NCI-H2171 (cell line): ENCODE data around the gene RPL37A.

Experiments used
- DNase-seq: peaks from one replicate; lab custom pipeline; 2025; lab: John Stamatoyannopoulos, UW

RPL37A gene

GRCh38 chr2:216498379-216499352 is at the start of gene RPL37A:
TSS of gene RPL37A (plus strand) at chr2:216498844. CDS start at chr2:216498875, 31 bp downstream.
- DNase-seq: peak; percentile 91

DNA sequence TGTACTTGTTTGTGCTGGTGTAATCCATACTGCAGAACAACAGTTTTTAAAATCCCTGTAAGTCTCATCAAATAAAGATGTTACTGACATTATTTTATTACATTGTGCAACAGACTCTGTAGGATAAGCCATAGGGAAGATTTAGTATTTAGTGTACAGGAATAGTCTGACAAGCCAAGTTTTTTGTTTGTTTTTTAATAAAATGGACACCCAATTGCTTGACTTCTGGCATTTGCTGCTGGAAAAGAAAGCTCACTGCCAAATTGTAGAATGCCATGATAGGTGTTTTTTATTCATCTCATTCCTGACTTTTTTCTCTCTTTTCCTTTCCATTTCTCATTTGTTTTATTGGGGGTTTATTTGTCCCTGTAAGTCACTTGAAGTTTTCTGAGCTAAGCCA is 48.3 kb upstream of the RPL37A start:
- DNase-seq: no peak

DNA sequence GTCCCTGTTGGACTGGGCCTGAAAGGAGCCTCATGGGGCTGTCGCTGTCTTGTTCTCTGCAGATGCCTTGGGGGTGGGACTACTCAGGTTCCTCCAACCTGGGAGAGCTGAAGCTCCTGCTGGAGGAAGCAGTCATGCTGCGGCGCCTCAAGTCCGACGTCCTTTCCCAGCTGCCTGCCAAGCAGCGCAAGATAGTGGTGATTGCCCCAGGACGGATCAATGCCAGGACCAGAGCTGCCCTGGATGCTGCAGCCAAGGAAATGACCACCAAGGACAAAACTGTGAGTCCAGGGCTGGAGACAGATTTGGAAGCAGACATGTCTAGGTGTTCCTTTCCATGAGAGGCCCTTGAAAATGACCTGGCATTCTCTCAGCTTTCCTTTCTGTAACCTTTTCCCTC is 47.9 kb upstream of the RPL37A start:
- DNase-seq: no peak

- no peak for DNase-seq
These were observed 44.6 kb upstream of the RPL37A start for GRCh38 chr2:216453955-216454614.

GRCh38 chr2:216463148-216463547 is 35.5 kb upstream of the RPL37A start:
- DNase-seq: no peak

DNA sequence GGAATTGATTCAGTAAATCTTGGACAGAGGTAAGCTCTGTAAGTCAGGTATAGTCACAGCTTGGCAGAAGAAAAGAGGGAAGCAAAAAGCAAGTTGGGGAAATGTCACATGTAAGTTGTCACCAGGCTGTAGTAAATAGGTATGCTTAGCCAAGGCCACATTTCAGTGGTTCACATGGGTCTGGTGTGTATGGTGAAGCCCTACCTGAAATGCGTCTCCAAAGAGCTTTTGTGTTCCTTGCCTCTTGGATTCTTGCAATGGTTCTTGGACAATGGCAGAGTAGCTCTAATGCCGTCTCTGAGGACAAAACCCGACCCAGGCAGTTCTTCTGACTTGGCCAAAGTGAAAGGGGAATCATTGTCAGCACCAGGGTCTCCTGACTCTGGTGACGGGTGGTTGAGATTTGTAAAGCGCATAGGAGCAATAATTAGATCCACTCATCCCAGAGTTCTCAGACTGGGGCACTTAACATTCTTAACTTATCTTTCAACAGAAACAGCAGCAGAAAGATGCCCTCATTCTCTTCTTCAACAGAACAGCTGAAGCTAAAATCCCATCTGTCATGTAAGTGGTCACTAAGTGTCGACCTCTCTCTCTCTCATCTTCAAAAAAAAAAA is 34.4 kb upstream of the RPL37A start:
- no peak for DNase-seq

DNA sequence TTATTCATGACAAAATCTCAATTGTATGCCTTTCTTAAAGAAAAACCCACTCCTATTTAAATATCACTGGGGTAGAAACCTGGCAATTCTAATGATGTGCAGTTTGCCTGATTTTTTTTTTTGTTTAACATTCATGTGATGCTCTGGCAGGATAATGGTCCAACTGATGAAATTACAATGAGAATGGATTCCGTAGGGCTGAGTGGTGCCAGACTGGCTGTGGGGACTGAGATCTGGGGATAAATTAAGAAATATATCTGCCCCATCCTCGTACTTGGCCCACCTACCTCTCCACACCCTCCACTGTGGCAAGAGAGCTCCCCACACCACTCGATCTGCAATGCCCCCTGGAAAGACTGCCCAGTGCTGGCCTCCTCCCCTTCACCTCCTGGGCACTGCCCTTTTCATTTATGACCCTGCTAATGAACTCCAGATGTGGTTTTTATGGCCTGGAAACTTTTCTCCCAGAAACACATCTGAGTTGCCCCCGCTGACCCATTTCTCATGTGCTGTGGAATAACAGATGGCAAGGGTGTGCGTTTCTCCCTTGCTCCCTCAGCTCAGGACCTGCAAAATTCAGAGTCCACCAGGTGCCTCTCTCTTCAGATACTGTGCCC is 33.0 kb upstream of the RPL37A start:
- DNase-seq: no peak

DNA sequence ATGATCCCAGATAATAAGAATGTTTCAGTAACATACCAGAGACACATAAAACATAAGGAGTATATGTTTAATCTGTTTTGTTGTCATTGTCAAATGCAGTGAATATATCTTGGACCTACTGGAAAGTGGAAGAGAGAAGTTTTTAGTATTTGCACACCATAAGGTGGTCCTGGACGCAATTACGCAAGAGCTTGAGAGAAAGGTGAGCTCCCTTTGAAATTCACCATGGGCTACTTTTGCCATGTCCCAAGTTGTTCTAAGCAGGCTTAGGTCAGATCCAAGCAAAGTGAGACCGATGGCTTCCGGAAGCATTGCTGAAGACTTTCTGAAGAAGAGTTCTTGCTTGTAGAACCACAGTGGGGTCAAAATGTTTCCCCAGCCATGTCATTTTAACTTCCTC is 30.8 kb upstream of the RPL37A start:
- DNase-seq: no peak

DNA sequence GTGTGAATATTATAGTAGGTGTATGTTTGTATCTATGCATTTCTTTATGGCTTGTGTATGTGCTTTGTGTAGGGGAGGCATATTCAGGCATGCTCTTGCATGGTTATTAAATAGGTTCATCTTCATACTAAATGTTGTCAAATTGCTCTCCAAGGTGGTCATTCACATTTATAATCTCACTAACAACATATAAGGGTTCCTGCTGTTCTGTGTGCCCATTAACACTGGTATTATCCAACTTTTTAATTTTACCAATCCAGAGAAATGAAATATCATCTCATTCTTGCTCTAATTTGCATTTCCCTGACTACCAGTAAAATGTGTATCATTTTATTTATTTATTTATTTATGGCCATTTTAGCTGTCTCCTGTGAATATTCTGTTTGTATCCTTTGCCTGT is 29.0 kb upstream of the RPL37A start:
- DNase-seq: no peak

DNA sequence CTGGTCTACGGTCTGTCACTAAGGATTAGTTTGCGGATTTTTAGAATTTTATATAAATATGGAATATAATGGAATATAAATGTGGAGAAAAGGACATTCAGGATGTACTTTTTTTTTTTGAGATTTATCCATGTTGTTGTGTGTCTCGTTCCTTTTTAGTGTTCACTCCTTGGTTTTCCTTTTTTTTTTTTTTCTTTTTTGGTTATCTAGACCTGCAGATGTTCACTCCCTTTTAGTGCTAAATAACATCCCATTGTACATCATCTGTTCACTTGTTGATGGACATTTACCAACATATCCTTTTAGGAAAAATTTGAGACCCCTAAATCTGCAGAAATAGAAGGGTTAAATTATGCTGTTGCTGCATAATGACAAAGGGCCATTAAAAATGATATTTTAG is 25.5 kb upstream of the RPL37A start:
- DNase-seq: no peak

DNA sequence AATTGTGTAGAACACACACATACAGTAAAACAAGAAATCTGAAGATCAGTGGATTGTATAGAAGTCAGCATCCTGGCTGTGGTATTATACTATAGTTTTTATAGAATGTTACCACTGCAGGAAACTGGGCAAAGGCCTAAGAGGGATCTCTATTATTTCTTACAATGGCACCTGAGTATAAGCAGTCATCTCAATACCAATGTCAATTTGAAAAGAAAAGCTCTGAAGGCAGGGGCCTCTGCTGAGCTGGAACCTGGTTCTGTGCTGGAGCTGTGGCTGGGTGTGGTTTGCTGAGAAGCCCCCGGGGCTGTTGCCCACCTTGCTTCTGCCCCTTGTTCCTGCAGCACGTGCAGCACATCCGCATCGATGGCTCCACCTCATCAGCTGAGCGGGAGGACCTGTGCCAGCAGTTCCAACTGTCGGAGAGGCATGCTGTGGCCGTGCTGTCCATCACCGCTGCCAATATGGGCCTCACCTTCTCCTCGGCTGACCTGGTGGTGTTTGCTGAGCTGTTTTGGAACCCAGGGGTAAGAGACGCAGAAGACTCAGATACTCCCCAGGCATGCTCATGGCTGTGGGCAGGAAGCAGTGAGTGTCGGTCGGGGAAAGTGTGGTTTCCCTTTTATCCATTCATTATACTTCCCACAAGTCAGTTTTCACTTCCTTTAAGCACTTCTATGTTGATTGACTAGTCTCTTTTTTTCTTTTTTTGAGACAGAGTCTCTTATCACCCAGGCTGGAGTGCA is 23.5 kb upstream of the RPL37A start:
- no peak for DNase-seq

GRCh38 chr2:216475767-216476166 is 22.9 kb upstream of the RPL37A start:
- DNase-seq: no peak

DNA sequence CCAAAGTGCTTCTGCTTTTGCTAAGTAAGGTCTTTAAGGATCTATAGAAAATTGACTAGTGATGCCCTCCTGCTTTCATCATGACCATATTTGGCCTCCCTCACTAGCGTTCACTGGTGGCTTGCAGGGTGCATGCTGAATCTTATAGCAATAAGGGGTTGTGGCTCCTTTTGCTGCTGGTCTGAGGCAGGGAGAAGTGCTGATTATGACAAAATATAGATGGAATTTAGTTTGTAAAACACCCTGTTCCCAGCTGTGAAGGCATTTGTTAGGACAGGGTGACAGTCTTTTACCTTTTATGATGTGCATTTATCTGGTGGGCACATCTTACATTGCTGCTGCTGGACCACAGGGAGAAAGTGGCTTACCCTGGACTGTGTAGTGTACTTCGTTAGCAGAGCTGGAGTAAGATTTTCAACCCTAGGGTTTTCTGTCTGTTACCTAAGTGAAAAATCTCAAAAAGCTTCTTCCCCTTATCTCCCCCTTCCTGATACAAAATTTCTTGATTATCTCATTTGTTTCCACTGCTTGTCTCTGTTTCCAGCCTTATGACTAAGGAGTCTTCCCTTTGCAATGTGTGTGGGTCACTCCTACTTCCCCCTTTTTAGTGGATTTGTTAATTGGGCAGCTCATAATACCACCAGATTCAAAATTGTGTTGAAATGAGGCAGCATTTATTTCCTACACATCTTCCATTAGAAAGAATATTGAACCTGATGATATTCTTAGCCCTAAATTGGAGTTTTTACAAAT is 21.2 kb upstream of the RPL37A start:
- no peak for DNase-seq

DNA sequence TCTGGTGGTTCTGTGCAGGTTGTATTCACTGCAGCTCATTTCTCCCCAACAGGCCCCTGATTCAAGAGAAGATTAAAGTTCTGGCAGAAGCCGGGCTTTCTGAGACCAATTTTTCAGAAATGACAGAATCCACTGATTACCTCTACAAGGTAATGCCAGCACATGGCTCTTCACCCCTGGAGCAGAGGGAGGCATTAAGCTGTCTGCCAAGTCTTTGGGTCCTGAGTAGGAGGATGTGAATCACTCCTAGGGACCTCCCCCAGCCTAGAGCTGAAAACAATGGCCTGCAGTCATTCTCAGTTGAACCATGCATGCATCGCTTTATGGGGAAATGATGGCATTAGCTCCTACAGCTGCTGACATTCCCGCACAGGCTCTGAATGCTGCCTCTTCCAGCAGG is 20.5 kb upstream of the RPL37A start:
- no peak for DNase-seq

GRCh38 chr2:216478791-216479190 is 19.9 kb upstream of the RPL37A start:
- no peak for DNase-seq

DNA sequence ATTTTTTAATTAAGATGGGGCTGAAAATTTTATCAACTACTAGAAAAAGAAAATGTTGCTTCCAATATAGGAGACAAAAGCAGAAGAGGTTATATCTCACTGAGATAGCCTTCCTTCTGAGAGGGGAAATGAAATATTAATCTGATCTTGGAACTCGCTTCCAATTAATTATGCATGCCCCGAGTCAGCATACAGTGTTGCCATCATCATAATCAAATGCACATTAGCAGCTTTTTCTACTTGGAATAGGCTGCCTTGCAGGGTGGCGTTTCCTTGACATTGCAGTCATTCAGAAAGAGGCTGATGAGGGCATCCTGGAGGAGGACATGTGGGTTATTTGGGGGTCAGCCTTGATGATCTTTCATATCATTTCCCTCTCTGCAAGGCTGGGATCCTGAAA is 18.4 kb upstream of the RPL37A start:
- DNase-seq: no peak

- no peak for DNase-seq
These were observed 16.0 kb upstream of the RPL37A start for GRCh38 chr2:216482640-216483039.

DNA sequence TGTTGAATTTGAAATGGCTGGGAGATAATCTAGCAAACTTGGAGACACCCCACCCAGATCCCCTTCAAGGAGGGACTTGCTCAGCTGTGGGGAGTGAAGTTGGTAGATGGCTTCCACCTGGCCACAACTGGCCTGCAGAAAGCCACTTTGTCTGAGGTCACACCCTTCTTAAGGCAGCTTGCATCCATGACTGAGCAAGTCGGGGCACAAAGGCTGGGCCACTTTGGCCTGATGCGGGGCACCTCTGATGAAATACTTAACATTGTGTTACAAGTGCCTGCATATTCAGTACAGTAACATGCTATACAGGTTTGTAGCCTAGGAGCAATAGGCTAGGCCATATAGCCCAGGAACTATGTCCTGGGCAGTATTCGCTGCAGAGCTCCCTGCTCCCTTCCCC is 13.4 kb upstream of the RPL37A start:
- DNase-seq: no peak

DNA sequence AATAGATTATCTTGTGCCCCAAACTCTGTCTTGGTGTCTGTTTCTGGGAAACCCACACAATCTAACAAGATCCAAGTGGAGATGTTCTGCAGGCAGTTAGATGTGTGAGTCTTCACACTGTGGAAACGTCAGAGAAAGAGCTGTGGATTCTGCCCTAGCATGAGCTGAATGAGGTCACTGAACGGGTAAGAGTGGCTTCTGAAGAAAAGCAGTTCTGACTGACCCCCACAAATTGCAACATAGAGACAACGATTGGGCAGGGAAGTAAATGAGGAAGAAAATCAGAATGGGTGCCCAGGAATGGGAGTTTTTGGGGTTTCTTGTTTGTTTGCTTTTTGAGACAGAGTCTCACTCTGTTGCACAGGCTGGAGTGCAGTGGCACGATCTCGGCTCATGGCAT is 12.9 kb upstream of the RPL37A start:
- no peak for DNase-seq

DNA sequence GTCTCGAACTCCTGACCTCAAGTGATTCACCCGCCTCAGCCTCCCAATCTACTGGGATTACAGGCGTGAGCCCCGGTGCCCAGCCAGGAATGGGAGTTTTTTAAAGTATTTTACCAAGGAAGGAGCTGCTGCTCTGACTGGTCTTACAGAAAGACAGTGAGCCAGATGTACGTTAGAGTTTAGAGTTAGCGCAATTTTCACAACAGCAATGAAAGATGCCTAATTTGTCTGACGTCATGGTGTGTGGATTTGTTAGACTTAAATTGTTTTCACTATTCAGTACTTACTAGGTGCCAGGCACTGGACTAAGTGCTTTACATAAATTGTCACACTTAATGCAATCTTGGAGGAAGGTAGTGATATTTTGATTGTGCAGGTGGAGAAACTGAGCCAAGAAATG is 12.4 kb upstream of the RPL37A start:
- no peak for DNase-seq

- no peak for DNase-seq
These were observed 11.9 kb upstream of the RPL37A start for GRCh38 chr2:216486708-216487107.
